GM19240 (cell line): Measurements from ENCODE around the gene SYAP1.
A peak's percentile ranks its signal among the peaks of the same experiment; 100 is the strongest.
"Not testable (repeated sequence)": the region's sequence is repeated elsewhere in the genome, so short reads cannot be mapped to it uniquely, and the experiment has no call there.

Experiments
- DNase-seq: peaks from one replicate; pipeline ENCODE4 v3.0.0; 2011; ENCODE audit warnings: low spot score; ENCODE audit not compliant: insufficient read length

SYAP1 gene

GRCh38 chrX:16778993-16779392, 59.6 kb downstream of the SYAP1 start:
- DNase-seq = no peak

GRCh38 chrX:16779815-16780214, 60.4 kb downstream of the SYAP1 start:
- not testable (repeated sequence) for DNase-seq

- DNase-seq = no peak
Measured at GRCh38 chrX:16783452-16783851, 64.0 kb downstream of the SYAP1 start.

GRCh38 chrX:16784440-16784839, 65.0 kb downstream of the SYAP1 start:
- not testable (repeated sequence) for DNase-seq

GRCh38 chrX:16785247-16786138, 66.1 kb downstream of the SYAP1 start:
- no peak for DNase-seq

- peak; percentile 90 for DNase-seq
Measured at GRCh38 chrX:16786139-16786790, 66.9 kb downstream of the SYAP1 start, which contains the start of gene TXLNG. Gene TXLNG (plus strand): TSS chrX:16786466. CDS start chrX:16786488, 22 bp downstream.

GRCh38 chrX:16786791-16787735, 67.7 kb downstream of the SYAP1 start:
- DNase-seq = no peak

- DNase-seq = no peak
Measured at GRCh38 chrX:16788477-16788876, 69.1 kb downstream of the SYAP1 start.

GRCh38 chrX:16796298-16796697, 76.9 kb downstream of the SYAP1 start:
- DNase-seq = no peak

- DNase-seq = no peak
Measured at GRCh38 chrX:16797358-16797757, 77.9 kb downstream of the SYAP1 start.

GRCh38 chrX:16797841-16798240, 78.4 kb downstream of the SYAP1 start:
- no peak for DNase-seq

- DNase-seq = no peak
Measured at GRCh38 chrX:16804923-16805464, 85.6 kb downstream of the SYAP1 start.

GRCh38 chrX:16807548-16807947, 88.1 kb downstream of the SYAP1 start:
- no peak for DNase-seq

- DNase-seq = no peak
Measured at GRCh38 chrX:16807976-16808542, 88.6 kb downstream of the SYAP1 start.

GRCh38 chrX:16814597-16814996, 95.2 kb downstream of the SYAP1 start:
- no peak for DNase-seq
